Measurements from ENCODE around the gene MAPK14. TPM values are rescaled to one million over a fixed set of nuclear protein-coding genes. Genes with fewer than 3 reads are reported as not detected.

MAPK14 gene
- total RNA-seq, 1 donor from 2014 or later = 73.2 TPM

GRCh38 chr6:36113049-36113448, 85.4 kb downstream of the MAPK14 start:
- Mint-ChIP-seq H3K4me1 (ENCODE audit: unreplicated experiment) (no peaks in the 10 kb centered on the region), H3K36me3 (ENCODE audit: low read depth, unreplicated experiment) (peaks cover 15% of the 10 kb centered on the region), H3K27me3 (ENCODE audit: unreplicated experiment) (no peaks in the 10 kb centered on the region), H3K9me3 (ENCODE audit: unreplicated experiment) (no peaks in the 10 kb centered on the region), H3K27ac (ENCODE audit: unreplicated experiment) (no peak overlapping the region), H3K4me3 (ENCODE audit: unreplicated experiment) (no peak overlapping the region)
- no peak for DNase-seq (ENCODE audit: low spot score)
- TF ChIP-seq CTCF (IDR thresholded peaks at IDR 0.05; ENCODE audit: unreplicated experiment) = no peak

- no peaks in the 10 kb centered on the region for H3K27me3 Mint-ChIP-seq (ENCODE audit: unreplicated experiment)
- no peak for TF ChIP-seq CTCF (IDR thresholded peaks at IDR 0.05; ENCODE audit: unreplicated experiment)
- H3K4me3 Mint-ChIP-seq (ENCODE audit: unreplicated experiment) = no peak overlapping the region
- no peaks in the 10 kb centered on the region for H3K4me1 Mint-ChIP-seq (ENCODE audit: unreplicated experiment)
- no peak overlapping the region for H3K27ac Mint-ChIP-seq (ENCODE audit: unreplicated experiment)
- peaks cover 12% of the 10 kb centered on the region for H3K36me3 Mint-ChIP-seq (ENCODE audit: low read depth, unreplicated experiment)
- no peak for DNase-seq (ENCODE audit: low spot score)
- no peaks in the 10 kb centered on the region for H3K9me3 Mint-ChIP-seq (ENCODE audit: unreplicated experiment)
Measured at GRCh38 chr6:36113703-36114102, 86.1 kb downstream of the MAPK14 start.

GRCh38 chr6:36114798-36115408, 87.3 kb downstream of the MAPK14 start:
- H3K27ac Mint-ChIP-seq (ENCODE audit: unreplicated experiment) = no peak overlapping the region
- no peak overlapping the region for H3K4me3 Mint-ChIP-seq (ENCODE audit: unreplicated experiment)
- no peak for DNase-seq (ENCODE audit: low spot score)

GRCh38 chr6:36115412-36115811, 87.8 kb downstream of the MAPK14 start:
- no peak overlapping the region for H3K4me3 Mint-ChIP-seq (ENCODE audit: unreplicated experiment)
- no peak for DNase-seq (ENCODE audit: low spot score)
- TF ChIP-seq CTCF (IDR thresholded peaks at IDR 0.05; ENCODE audit: unreplicated experiment) = no peak
- no peak overlapping the region for H3K27ac Mint-ChIP-seq (ENCODE audit: unreplicated experiment)
- H3K9me3 Mint-ChIP-seq (ENCODE audit: unreplicated experiment) = no peaks in the 10 kb centered on the region
- peaks cover 5% of the 10 kb centered on the region for H3K36me3 Mint-ChIP-seq (ENCODE audit: low read depth, unreplicated experiment)
- H3K27me3 Mint-ChIP-seq (ENCODE audit: unreplicated experiment) = no peaks in the 10 kb centered on the region
- peaks cover 8% of the 10 kb centered on the region for H3K4me1 Mint-ChIP-seq (ENCODE audit: unreplicated experiment)

More at GRCh38 chr6:36114798-36115408, 87.3 kb downstream of the MAPK14 start:
- Mint-ChIP-seq H3K36me3 (ENCODE audit: low read depth, unreplicated experiment) (peaks cover 5% of the 10 kb centered on the region), H3K27me3 (ENCODE audit: unreplicated experiment) (no peaks in the 10 kb centered on the region), H3K4me1 (ENCODE audit: unreplicated experiment) (peaks cover 3% of the 10 kb centered on the region), H3K9me3 (ENCODE audit: unreplicated experiment) (no peaks in the 10 kb centered on the region)
- no peak for TF ChIP-seq CTCF (IDR thresholded peaks at IDR 0.05; ENCODE audit: unreplicated experiment)

- Mint-ChIP-seq H3K27ac (ENCODE audit: unreplicated experiment) (no peak overlapping the region), H3K27me3 (ENCODE audit: unreplicated experiment) (no peaks in the 10 kb centered on the region)
Measured at GRCh38 chr6:36116066-36116864, 88.7 kb downstream of the MAPK14 start.

More at GRCh38 chr6:36116066-36116864, 88.7 kb downstream of the MAPK14 start:
- DNase-seq (ENCODE audit: low spot score) = no peak
- H3K36me3 Mint-ChIP-seq (ENCODE audit: low read depth, unreplicated experiment) = peaks cover 5% of the 10 kb centered on the region
- no peak for TF ChIP-seq CTCF (IDR thresholded peaks at IDR 0.05; ENCODE audit: unreplicated experiment)
- no peaks in the 10 kb centered on the region for H3K9me3 Mint-ChIP-seq (ENCODE audit: unreplicated experiment)
- H3K4me1 Mint-ChIP-seq (ENCODE audit: unreplicated experiment) = peaks cover 17% of the 10 kb centered on the region
- H3K4me3 Mint-ChIP-seq (ENCODE audit: unreplicated experiment) = no peak overlapping the region
